H1 (cell line): ENCODE results near the gene TAOK2. TPM values are rescaled to one million over a fixed set of nuclear protein-coding genes. Genes with fewer than 3 reads are reported as not detected.

Experiments
- CTCF ChIA-PET: fragments of 300-600 bp; sonication (Branson Sonifier 250); formaldehyde crosslinking; loops from one replicate; lab custom pipeline; 2021; ENCODE audit not compliant: partially characterized antibody; lab: Charles Lee
- POLR2A ChIA-PET: fragments of 300-600 bp; sonication (Branson Sonifier 250); formaldehyde crosslinking; loops from one replicate; lab custom pipeline; 2021; ENCODE audit warnings: inconsistent platforms; ENCODE audit not compliant: partially characterized antibody; lab: Charles Lee
- DNase-seq, 2 experiments: peaks; one replicate each; pipeline versions ENCODE4 v3.0.0 to v3.0.0-alpha.2; 2010 to 2022; ENCODE audit warnings: low spot score in 2 of 2, low read depth in 1 of 2, mixed read lengths in 1 of 2
- FAIRE-seq: peaks from 2 replicates; lab custom pipeline; 2011; peaks lifted over from hg19 to GRCh38; lab: Jason Lieb, UNC
- H2AFZ ChIP-seq: 2 replicates; pipeline ENCODE4 v1.8.1; 2012; ENCODE audit warnings: low read length, inconsistent platforms
- H2AK5ac ChIP-seq: 2 replicates; pipeline ENCODE4 v1.6.1; 2013; ENCODE audit warnings: low read depth, low read length
- H2BK120ac ChIP-seq: replicated peaks from 2 replicates; pipeline ENCODE3; 2013; ENCODE audit warnings: low read depth, low read length, inconsistent platforms
- H2BK12ac ChIP-seq: 2 replicates; pipeline ENCODE4 v1.6.1; 2013; ENCODE audit warnings: low read depth, low read length
- H2BK15ac ChIP-seq: 2 replicates; pipeline ENCODE4 v1.6.1; 2013; ENCODE audit warnings: low read length
- H2BK20ac ChIP-seq: 2 replicates; pipeline ENCODE4 v1.6.1; 2013; ENCODE audit warnings: low read length
- H2BK5ac ChIP-seq: 2 replicates; pipeline ENCODE4 v1.6.1; 2013; ENCODE audit warnings: low read depth, low read length
- H3K14ac ChIP-seq: 2 replicates; pipeline ENCODE4 v1.6.1; 2013; ENCODE audit warnings: inconsistent platforms; ENCODE audit not compliant: insufficient read length
- H3K18ac ChIP-seq: 2 replicates; pipeline ENCODE4 v1.6.1; 2013; ENCODE audit warnings: low read length; ENCODE audit errors: extremely low read depth
- H3K23ac ChIP-seq: 2 replicates; pipeline ENCODE4 v1.6.1; 2013; ENCODE audit warnings: inconsistent platforms; ENCODE audit not compliant: insufficient read length
- H3K23me2 ChIP-seq: 2 replicates; pipeline ENCODE4 v1.6.1; 2013; ENCODE audit warnings: low read depth, low read length
- H3K27ac ChIP-seq: 2 replicates; pipeline ENCODE4 v1.6.1; 2011; ENCODE audit warnings: low read depth, low read length, inconsistent platforms
- H3K27me3 ChIP-seq, 4 experiments: replicated peaks in 1 of 4; 1 replicate in 1 of 4; 2 replicates in 3 of 4; pipeline versions ENCODE4 v1.6.1 to v1.8.1; 2011 to 2013; ENCODE audit warnings: low read length in 3 of 4, mild to moderate bottlenecking in 3 of 4, inconsistent platforms in 2 of 4, mixed read lengths in 2 of 4, moderate library complexity in 1 of 4; ENCODE audit not compliant: control insufficient read depth in 3 of 4, insufficient read depth in 3 of 4; ENCODE audit errors: extremely low read depth in 1 of 4
- H3K36me3 ChIP-seq, 4 experiments: 2 replicates each; pipeline versions ENCODE4 v1.6.1 to v1.8.1; 2011 to 2013; ENCODE audit warnings: mild to moderate bottlenecking in 4 of 4, low read length in 3 of 4, moderate library complexity in 2 of 4, control low read depth in 1 of 4, inconsistent platforms in 1 of 4; ENCODE audit not compliant: insufficient read depth in 4 of 4, control insufficient read depth in 2 of 4
- H3K4ac ChIP-seq: replicated peaks from 2 replicates; pipeline ENCODE3; 2013; ENCODE audit warnings: low read length, low read depth, mixed read lengths, inconsistent platforms; ENCODE audit not compliant: insufficient read length
- H3K4me1 ChIP-seq, 4 experiments: replicated peaks in 1 of 4; 1 replicate in 1 of 4; 2 replicates in 3 of 4; pipeline versions ENCODE4 v1.6.1 to v1.8.1; 2011 to 2013; ENCODE audit warnings: low read length in 3 of 4, inconsistent platforms in 2 of 4, mixed read lengths in 1 of 4; ENCODE audit not compliant: insufficient read depth in 4 of 4, control insufficient read depth in 3 of 4
- H3K4me2 ChIP-seq, 2 experiments: 2 replicates each; pipeline versions ENCODE4 v1.6.1 to v1.8.1; 2011 to 2013; ENCODE audit warnings: low read depth in 2 of 2, low read length in 2 of 2, control low read depth in 1 of 2, inconsistent platforms in 1 of 2, mild to moderate bottlenecking in 1 of 2; ENCODE audit not compliant: insufficient read depth in 1 of 2
- H3K4me3 ChIP-seq, 4 experiments: fragments of 200-600, 300-600 bp in 1 of 4; sonication (generic), shearing (Covaris generic), sonication (Bioruptor Twin) in 1 of 4; 2 replicates each; pipeline versions ENCODE4 v1.5.1 to v1.8.1; 2011 to 2016; ENCODE audit warnings: low read length in 4 of 4, low read depth in 3 of 4, control low read depth in 2 of 4, inconsistent platforms in 2 of 4, mild to moderate bottlenecking in 2 of 4, mixed read lengths in 1 of 4, moderate library complexity in 1 of 4; ENCODE audit not compliant: insufficient read depth in 2 of 4; ENCODE audit errors: extremely low read depth in 1 of 4
- H3K56ac ChIP-seq: replicated peaks from 2 replicates; pipeline ENCODE3; 2013; ENCODE audit warnings: low read depth, mild to moderate bottlenecking, mixed read lengths, low read length, inconsistent platforms; ENCODE audit not compliant: insufficient read length
- H3K79me1 ChIP-seq: 2 replicates; pipeline ENCODE4 v1.6.1; 2013; ENCODE audit warnings: low read depth, low read length, control low read depth
- H3K79me2 ChIP-seq, 2 experiments: 2 replicates each; pipeline versions ENCODE4 v1.6.1 to v1.8.1; 2012 to 2013; ENCODE audit warnings: low read length in 2 of 2, mild to moderate bottlenecking in 2 of 2, inconsistent platforms in 1 of 2; ENCODE audit not compliant: insufficient read depth in 2 of 2, control insufficient read depth in 1 of 2
- H3K9ac ChIP-seq, 4 experiments: replicated peaks in 1 of 4; 1 replicate in 1 of 4; 2 replicates in 3 of 4; pipeline versions ENCODE4 v1.6.1 to v1.8.1; 2011 to 2013; ENCODE audit warnings: low read depth in 3 of 4, low read length in 3 of 4, control low read depth in 2 of 4, mild to moderate bottlenecking in 2 of 4, moderate library complexity in 2 of 4, inconsistent platforms in 1 of 4; ENCODE audit errors: extremely low read depth in 1 of 4
- H3K9me3 ChIP-seq, 2 experiments: 2 replicates each; pipeline versions ENCODE4 v1.6.1 to v1.8.1; 2012 to 2013; ENCODE audit warnings: mild to moderate bottlenecking in 2 of 2, moderate library complexity in 2 of 2, control low read depth in 1 of 2, inconsistent platforms in 1 of 2, low read depth in 1 of 2, low read length in 1 of 2, mixed read lengths in 1 of 2; ENCODE audit not compliant: insufficient read depth in 2 of 2
- H4K20me1 ChIP-seq, 2 experiments: replicated peaks in 1 of 2; 2 replicates each; pipeline versions ENCODE3 to v1.8.1; 2011 to 2013; ENCODE audit warnings: inconsistent platforms in 2 of 2, low read length in 2 of 2, mild to moderate bottlenecking in 1 of 2; ENCODE audit not compliant: insufficient read depth in 2 of 2, control insufficient read depth in 1 of 2
- H4K5ac ChIP-seq: 2 replicates; pipeline ENCODE4 v1.6.1; 2013; ENCODE audit warnings: low read length, low read depth, mixed read lengths, inconsistent platforms; ENCODE audit not compliant: insufficient read length
- H4K8ac ChIP-seq: 2 replicates; pipeline ENCODE4 v1.8.0; 2013; ENCODE audit warnings: mild to moderate bottlenecking, moderate library complexity, low read length, inconsistent platforms; ENCODE audit not compliant: insufficient read depth; ENCODE audit errors: extremely low read depth
- H4K91ac ChIP-seq: replicated peaks from 2 replicates; pipeline ENCODE3; 2013; ENCODE audit warnings: low read length, mixed read lengths, inconsistent platforms; ENCODE audit not compliant: insufficient read length
- BRCA1 ChIP-seq: IDR thresholded peaks from 2 replicates; pipeline ENCODE4 v1.6.1; 2012; ENCODE audit warnings: low read depth, low read length, improper control_type of control experiment
- EZH2 ChIP-seq: fragments of 200-600 bp; sonication (generic); IDR thresholded peaks from 2 replicates; pipeline ENCODE4 v1.7.1; 2012; ENCODE audit warnings: low read depth, mild to moderate bottlenecking, moderate library complexity, low read length, inconsistent platforms; ENCODE audit not compliant: severe bottlenecking
- KDM1A ChIP-seq: fragments of 200-600, 300-600 bp; sonication (generic); IDR thresholded peaks from 2 replicates; pipeline ENCODE4 v1.7.1; 2016; ENCODE audit warnings: mild to moderate bottlenecking, low read length, borderline replicate concordance
- NANOG ChIP-seq: IDR thresholded peaks from 2 replicates; pipeline ENCODE4 v1.6.1; 2011; ENCODE audit warnings: low read length, low read depth, mild to moderate bottlenecking, inconsistent platforms; ENCODE audit not compliant: insufficient read depth, poor library complexity, severe bottlenecking
- SP2 ChIP-seq: IDR thresholded peaks from 2 replicates; pipeline ENCODE4 v1.6.1; 2012; ENCODE audit warnings: mild to moderate bottlenecking, low read length, inconsistent platforms
- WGBS, 2 experiments: shearing (Covaris generic) in 1 of 2; methylation state at CpG; one replicate each; pipeline versions ENCODE4 v1.1.6 to v1.1.7; 2013 to 2015; ENCODE audit warnings: low lambda C conversion rate in 2 of 2, mixed read lengths in 2 of 2, inconsistent platforms in 1 of 2, low coverage in 1 of 2, missing lambda C conversion rate in 1 of 2; ENCODE audit not compliant: insufficient replicate concordance in 2 of 2, insufficient coverage in 1 of 2, insufficient read length in 1 of 2; ENCODE audit errors: extremely low coverage in 1 of 2, missing lambda C conversion rate in 1 of 2; 5-methylcytosine and 5-hydroxymethylcytosine counted together
- polyA plus RNA-seq, 7 experiments: library from polyadenylated mRNA; depleted of rRNA in 3 of 7; stranded (reverse) in 5 of 7; unstranded in 2 of 7; fragments of >200 nt in 5 of 7; fragments of 200-250 nt in 2 of 7; gene quantifications; 1 replicate in 5 of 7; 2 replicates in 1 of 7; 4 replicates in 1 of 7; pipeline versions ENCODE4 v1.2.1 to v1.2.3, GENCODE V29; 2011 to 2013; ENCODE audit warnings: missing spikeins in 2 of 7, mixed read lengths in 2 of 7
- total RNA-seq: library from RNA; stranded (reverse); fragmentation: NEBNext Ultra II Directional; extraction: Animal tissue kit (Norgen Biotek cat#: 25700); gene quantifications from 2 replicates; pipeline ENCODE4 v1.2.1, GENCODE V29; 2021

TAOK2 gene
- total and polyA plus RNA-seq, 2 of the 8 experiments (the other 6 are each of a cell fraction or from before 2014, with no cell fraction given), result 13.5 to 32.6 TPM

- ChIA-PET CTCF (interaction anchor here (1.8 kb wide), 1 partner anchor 9 kb away, joined by 6 read pairs; no protein-coding TSS in a partner anchor), POLR2A (interaction anchor here (2.9 kb wide), 1 partner anchor 11 kb away, joined by 11 read pairs; no protein-coding TSS in a partner anchor)
- Histone ChIP-seq H4K8ac (no peak overlapping the region), H4K5ac (no peak overlapping the region), H4K20me1 (no peaks in the 10 kb centered on the region), H2AK5ac (no peak overlapping the region), H2BK12ac (no peak overlapping the region), H3K27ac (no peak overlapping the region), H4K91ac (no peak overlapping the region), H3K4me3 (no peak overlapping the region), H3K4ac (no peak overlapping the region), H2BK15ac (no peak overlapping the region), H3K79me1 (no peaks in the 10 kb centered on the region), H3K4me1 (no peaks in the 10 kb centered on the region), H2AFZ (no peak overlapping the region), H3K4me2 (no peak overlapping the region), H2BK120ac (no peak overlapping the region), H3K27me3 (peaks cover 0 to 2% (median under 1%) of the 10 kb centered on the region in 4 experiments; a peak in 3 of 7 replicates), H2BK20ac (no peak overlapping the region), H3K56ac (no peak overlapping the region), H2BK5ac (no peak overlapping the region), H3K23me2 (0 out of 2 replicates have a peak, but pooled peaks cover 2% of the 10 kb centered on the region), H3K36me3 (no peaks in the 10 kb centered on the region), H3K23ac (no peak overlapping the region), H3K9ac (no peak overlapping the region), H3K79me2 (no peaks in the 10 kb centered on the region), H3K18ac (no peak overlapping the region), H3K14ac (no peak overlapping the region), H3K9me3 (no peaks in the 10 kb centered on the region)
- DNase-seq (no peak), FAIRE-seq (no peak)
- TF ChIP-seq BRCA1 (no peak), EZH2 (no peak), NANOG (no peak), SP2 (no peak), KDM1A (0 out of 2 replicates have a peak, but pooled peaks have one; percentile 19)
- WGBS, 2 experiments, result 89% methylated on average over 2 of the region's 2 CpGs; no CpG with 5 or more reads in 1 of the 2 experiments
These were observed 43.6 kb downstream of the TAOK2 start for GRCh38 chr16:30017277-30017656.
